Nephron progenitor cell (in vitro differentiated cells): ENCODE results near the gene PLEKHA5.

Source experiments
- DNase-seq: peaks from one replicate; pipeline ENCODE4 v3.0.0; 2021
- H3K27ac Mint-ChIP-seq: 2 replicates; pipeline ENCODE4 v1.8.0; 2021; ENCODE audit warnings: mild to moderate bottlenecking, moderate library complexity, mixed read lengths
- H3K27me3 Mint-ChIP-seq: 2 replicates; pipeline ENCODE4 v1.8.0; 2021; ENCODE audit warnings: mild to moderate bottlenecking, low read depth, mixed read lengths; ENCODE audit not compliant: poor library complexity
- H3K36me3 Mint-ChIP-seq: 2 replicates; pipeline ENCODE4 v1.8.0; 2021; ENCODE audit warnings: low read depth, mixed read lengths
- H3K4me1 Mint-ChIP-seq: 2 replicates; pipeline ENCODE4 v1.8.0; 2021; ENCODE audit warnings: mixed read lengths
- H3K4me3 Mint-ChIP-seq: 2 replicates; pipeline ENCODE4 v1.8.0; 2021; ENCODE audit warnings: mild to moderate bottlenecking, moderate library complexity, mixed read lengths
- H3K9me3 Mint-ChIP-seq: 2 replicates; pipeline ENCODE4 v1.8.0; 2021; ENCODE audit warnings: mild to moderate bottlenecking, moderate library complexity, mixed read lengths
- CTCF ChIP-seq: fragments of 200-600 bp; sonication (generic); IDR thresholded peaks from 2 replicates; pipeline ENCODE4 v1.5.0; 2021; ENCODE audit warnings: antibody characterized with exemption

PLEKHA5 gene

GRCh38 chr12:19205120-19205519 is 75.6 kb downstream of the PLEKHA5 start:
- Mint-ChIP-seq H3K4me3 (no peak overlapping the region), H3K9me3 (peaks cover 12% of the 10 kb centered on the region), H3K27me3 (no peaks in the 10 kb centered on the region), H3K4me1 (no peaks in the 10 kb centered on the region), H3K36me3 (peaks cover 33% of the 10 kb centered on the region), H3K27ac (no peak overlapping the region)
- DNase-seq = no peak
- no peak for TF ChIP-seq CTCF

- no peak for DNase-seq
- Mint-ChIP-seq H3K4me3 (no peak overlapping the region), H3K27me3 (no peaks in the 10 kb centered on the region), H3K9me3 (peaks cover 22% of the 10 kb centered on the region), H3K27ac (no peak overlapping the region), H3K36me3 (peaks cover 44% of the 10 kb centered on the region), H3K4me1 (no peaks in the 10 kb centered on the region)
- no peak for TF ChIP-seq CTCF
These were observed 77.1 kb downstream of the PLEKHA5 start for GRCh38 chr12:19206493-19207077.

GRCh38 chr12:19208456-19208855 is 78.9 kb downstream of the PLEKHA5 start:
- no peaks in the 10 kb centered on the region for H3K4me1 Mint-ChIP-seq
- TF ChIP-seq CTCF = no peak
- no peak overlapping the region for H3K4me3 Mint-ChIP-seq
- no peak overlapping the region for H3K27ac Mint-ChIP-seq
- H3K9me3 Mint-ChIP-seq = peaks cover 24% of the 10 kb centered on the region
- DNase-seq = no peak
- peaks cover 49% of the 10 kb centered on the region for H3K36me3 Mint-ChIP-seq
- no peaks in the 10 kb centered on the region for H3K27me3 Mint-ChIP-seq

- H3K4me3 Mint-ChIP-seq = no peak overlapping the region
- DNase-seq = no peak
- H3K9me3 Mint-ChIP-seq = peaks cover 24% of the 10 kb centered on the region
- H3K36me3 Mint-ChIP-seq = peaks cover 49% of the 10 kb centered on the region
- TF ChIP-seq CTCF = no peak
- H3K27me3 Mint-ChIP-seq = no peaks in the 10 kb centered on the region
- H3K27ac Mint-ChIP-seq = no peak overlapping the region
- no peaks in the 10 kb centered on the region for H3K4me1 Mint-ChIP-seq
These were observed 80.1 kb downstream of the PLEKHA5 start for GRCh38 chr12:19209661-19210060.

- Mint-ChIP-seq H3K9me3 (peaks cover 24% of the 10 kb centered on the region), H3K27ac (no peak overlapping the region), H3K27me3 (no peaks in the 10 kb centered on the region), H3K4me1 (no peaks in the 10 kb centered on the region), H3K4me3 (no peak overlapping the region), H3K36me3 (peaks cover 42% of the 10 kb centered on the region)
- TF ChIP-seq CTCF = no peak
- DNase-seq = no peak
These were observed 82.3 kb downstream of the PLEKHA5 start for GRCh38 chr12:19211802-19212201.

- no peak for DNase-seq
- Mint-ChIP-seq H3K36me3 (peaks cover 38% of the 10 kb centered on the region), H3K4me1 (no peaks in the 10 kb centered on the region), H3K9me3 (peaks cover 24% of the 10 kb centered on the region), H3K27ac (no peak overlapping the region), H3K4me3 (no peak overlapping the region), H3K27me3 (no peaks in the 10 kb centered on the region)
- TF ChIP-seq CTCF = no peak
These were observed 82.7 kb downstream of the PLEKHA5 start for GRCh38 chr12:19212245-19212644.
